HG03354 (cell line): Measurements from ENCODE around the gene ISCU.

ENCODE experiments used
- ATAC-seq: cut with Tn5 transposase; IDR thresholded peaks from one replicate; pipeline ENCODE4 v1.9.1; 2021; ENCODE audit warnings: mild to moderate bottlenecking; ENCODE audit not compliant: unreplicated experiment, poor library complexity, severe bottlenecking

Gene ISCU

GRCh38 chr12:108562348-108563135 is at the start of gene ISCU:
Gene ISCU (plus strand): TSS chr12:108562596. CDS start chr12:108562623, 27 bp downstream.
- peak; percentile 55 for ATAC-seq

- ATAC-seq: peak; percentile 8
These were observed 47.9 kb upstream of the ISCU start for GRCh38 chr12:108514468-108514972.

- ATAC-seq: peak; percentile 83
These were observed 47.2 kb upstream of the ISCU start, which contains the start of gene FICD for GRCh38 chr12:108514973-108515814. Gene FICD (plus strand): TSS chr12:108515277. CDS start chr12:108516973, 1,696 bp downstream.

GRCh38 chr12:108515916-108516315 is 46.5 kb upstream of the ISCU start:
- ATAC-seq: no peak

GRCh38 chr12:108516511-108517275 is 45.7 kb upstream of the ISCU start:
- no peak for ATAC-seq

- ATAC-seq: no peak
These were observed 44.9 kb upstream of the ISCU start for GRCh38 chr12:108517288-108518100.

GRCh38 chr12:108518101-108518715 is 44.2 kb upstream of the ISCU start:
- no peak for ATAC-seq

GRCh38 chr12:108518716-108519496 is 43.5 kb upstream of the ISCU start:
- ATAC-seq: no peak

- no peak for ATAC-seq
These were observed 42.8 kb upstream of the ISCU start for GRCh38 chr12:108519558-108519957.

GRCh38 chr12:108523365-108523764 is 39.0 kb upstream of the ISCU start:
- no peak for ATAC-seq

GRCh38 chr12:108525681-108526080 is 36.7 kb upstream of the ISCU start:
- no peak for ATAC-seq

- ATAC-seq: no peak
These were observed 35.8 kb upstream of the ISCU start for GRCh38 chr12:108526482-108527165.

- no peak for ATAC-seq
These were observed 35.3 kb upstream of the ISCU start for GRCh38 chr12:108527166-108527496.

- no peak for ATAC-seq
These were observed 32.2 kb upstream of the ISCU start for GRCh38 chr12:108530161-108530560.

GRCh38 chr12:108531929-108532848 is 30.2 kb upstream of the ISCU start:
- ATAC-seq: no peak

GRCh38 chr12:108538146-108538545 is 24.2 kb upstream of the ISCU start:
- ATAC-seq: no peak
